ENCODE measurements around the gene KRTAP2-2. TPM values are rescaled to one million over a fixed set of nuclear protein-coding genes. Genes with fewer than 3 reads are reported as not detected.

KRTAP2-2 gene, protein sequence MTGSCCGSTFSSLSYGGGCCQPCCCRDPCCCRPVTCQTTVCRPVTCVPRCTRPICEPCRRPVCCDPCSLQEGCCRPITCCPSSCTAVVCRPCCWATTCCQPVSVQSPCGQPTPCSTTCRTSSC
- total RNA-seq: not detected

DNA sequence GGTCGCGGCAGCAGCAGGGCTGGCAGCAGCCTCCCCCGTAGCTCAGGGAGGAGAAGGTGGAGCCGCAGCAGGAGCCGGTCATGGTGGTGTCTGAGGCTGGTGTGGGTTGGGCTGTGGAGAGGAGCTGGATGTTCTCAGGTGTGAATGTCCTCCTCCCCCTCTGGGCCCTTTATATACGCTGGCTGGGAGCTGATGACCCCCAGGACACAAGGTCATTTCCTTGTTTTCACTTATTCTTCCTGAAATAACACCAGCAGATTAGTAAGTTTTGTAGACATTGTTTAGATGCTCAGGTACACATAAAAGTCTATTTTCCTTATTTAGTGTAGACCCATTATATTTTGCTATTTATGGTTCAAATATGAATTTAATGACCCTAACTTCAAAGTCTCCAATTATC, at the start of gene KRTAP2-2:
Gene KRTAP2-2, minus strand, starts transcription at position 101 of the 400 bp plus-strand sequence. Its CDS starts 19 bp downstream, at position 82.

DNA sequence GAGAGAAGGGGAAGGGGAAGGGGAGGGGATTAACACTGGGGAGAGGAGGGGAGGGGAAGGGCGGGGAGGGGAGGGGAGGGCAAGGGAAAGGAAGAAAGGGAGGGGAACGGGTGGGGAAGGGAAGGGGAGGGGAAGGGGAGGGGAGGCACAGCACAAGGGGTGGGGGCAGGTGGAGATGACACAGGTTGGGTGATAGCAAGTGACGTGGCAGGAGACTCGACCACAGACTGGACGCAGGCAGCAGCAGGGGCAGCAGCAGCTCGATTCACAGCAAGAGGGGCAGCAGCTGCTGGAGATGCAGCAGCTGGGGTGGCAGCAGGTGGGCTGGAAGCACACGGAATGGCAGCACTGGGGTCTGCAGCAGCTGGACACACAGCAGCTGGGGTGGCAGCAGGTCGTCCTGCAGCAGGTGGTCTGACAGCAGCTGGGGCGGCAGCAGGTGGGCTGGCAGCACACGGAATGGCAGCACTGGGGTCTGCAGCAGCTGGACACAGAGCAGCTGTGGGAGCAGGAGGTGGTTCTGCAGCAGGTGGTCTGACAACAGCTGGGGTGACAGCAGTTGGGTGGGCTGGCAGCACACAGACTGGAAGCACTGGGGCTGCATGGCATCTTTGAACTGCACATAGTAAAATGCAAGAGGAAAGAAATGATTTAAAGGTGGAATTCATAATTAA, 46.7 kb upstream of the KRTAP2-2 start, which contains the start of gene KRTAP4-16:
Gene KRTAP4-16, minus strand, starts transcription at position 624 of the 674 bp plus-strand sequence. Its CDS starts 0 bp downstream, at position 624.

DNA sequence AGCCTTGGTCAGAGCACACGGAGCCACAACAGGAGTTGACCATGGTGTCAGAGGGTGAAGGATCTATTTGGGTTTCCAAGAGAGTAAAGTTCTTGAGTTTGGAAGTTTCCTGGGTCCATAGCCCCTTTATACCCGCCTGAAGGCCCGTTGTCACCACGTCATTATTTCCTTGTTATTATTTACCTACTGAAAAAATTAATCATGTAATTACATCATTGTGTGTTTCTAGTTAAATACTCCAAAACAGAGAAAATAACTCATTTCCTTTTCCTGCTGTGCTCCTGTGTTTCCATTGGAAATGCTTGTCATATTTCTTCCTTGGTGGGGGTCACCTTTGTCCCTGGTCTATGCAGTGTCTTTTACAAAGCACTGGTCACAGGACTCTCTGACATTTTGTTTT, 43.0 kb upstream of the KRTAP2-2 start, which contains the start of gene KRTAP4-8:
Gene KRTAP4-8, minus strand, starts transcription at position 101 of the 400 bp plus-strand sequence. Its CDS starts 58 bp downstream, at position 43.

DNA sequence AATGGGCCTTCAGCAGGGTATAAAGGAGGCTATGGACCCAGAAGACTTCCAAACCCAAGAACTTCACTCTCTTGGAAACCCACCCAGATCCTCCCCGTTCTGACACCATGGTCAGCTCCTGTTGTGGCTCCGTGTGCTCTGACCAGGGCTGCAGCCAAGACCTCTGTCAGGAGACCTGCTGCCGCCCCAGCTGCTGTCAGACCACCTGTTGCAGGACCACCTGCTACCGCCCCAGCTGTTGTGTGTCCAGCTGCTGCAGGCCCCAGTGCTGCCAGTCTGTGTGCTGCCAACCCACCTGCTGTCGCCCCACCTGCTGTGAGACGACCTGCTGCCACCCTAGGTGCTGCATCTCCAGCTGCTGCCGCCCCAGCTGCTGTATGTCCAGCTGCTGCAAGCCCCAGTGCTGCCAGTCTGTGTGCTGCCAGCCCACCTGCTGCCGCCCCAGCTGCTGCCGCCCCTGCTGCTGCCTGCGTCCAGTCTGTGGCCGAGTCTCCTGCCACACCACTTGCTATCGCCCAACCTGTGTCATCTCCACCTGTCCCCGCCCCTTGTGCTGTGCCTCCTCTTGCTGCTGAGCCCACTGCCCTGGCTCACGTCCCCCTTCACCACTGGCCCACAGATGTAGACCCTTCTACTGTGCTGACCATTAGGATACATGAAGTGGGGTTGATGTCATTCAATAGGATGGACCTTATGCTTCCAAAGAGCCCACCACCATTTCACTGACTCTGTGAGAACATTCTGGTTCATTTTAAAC, 29.2 kb upstream of the KRTAP2-2 start, which contains the start of gene KRTAP4-7:
Gene KRTAP4-7, plus strand, starts transcription at position 51 of the 757 bp plus-strand sequence. Its CDS starts 57 bp downstream, at position 108.

DNA sequence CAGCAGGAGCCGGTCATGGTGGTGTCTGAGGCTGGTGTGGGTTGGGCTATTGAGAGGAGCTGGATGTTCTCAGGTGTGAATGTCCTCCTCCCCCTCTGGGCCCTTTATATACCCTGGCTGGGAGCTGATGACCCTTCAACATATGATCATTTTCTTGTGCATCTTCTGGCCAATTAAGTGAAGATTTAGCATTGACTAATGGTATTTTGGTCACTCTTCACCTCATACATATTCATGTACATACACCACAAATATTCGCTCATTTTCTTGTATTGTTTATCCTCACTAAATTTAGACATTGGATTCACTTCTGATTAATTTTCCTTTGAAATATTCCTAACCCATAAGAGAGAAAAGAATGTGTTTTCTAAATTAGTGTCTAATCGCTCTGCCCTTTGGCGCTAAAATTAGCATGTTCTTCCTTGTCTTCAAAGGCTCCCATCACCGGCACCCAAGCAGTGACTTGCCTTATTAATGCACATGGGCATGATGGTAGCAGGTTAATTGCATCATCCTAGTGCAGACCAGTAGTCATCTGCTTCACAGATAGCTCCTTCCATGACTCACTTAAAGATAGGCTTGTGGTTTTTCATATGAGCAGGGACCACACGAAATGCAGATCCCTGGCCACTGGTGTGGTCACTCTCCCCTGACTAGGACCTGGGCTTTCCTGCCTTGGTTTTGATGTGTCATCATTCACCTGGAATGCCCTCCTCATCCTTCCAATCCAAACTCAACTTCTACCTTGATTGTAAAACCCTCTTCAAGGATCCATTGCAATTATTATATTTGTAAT, 11.0 kb upstream of the KRTAP2-2 start, which contains the start of gene KRTAP2-4:
Gene KRTAP2-4, minus strand, starts transcription at position 51 of the 796 bp plus-strand sequence. Its CDS starts 34 bp downstream, at position 17.

DNA sequence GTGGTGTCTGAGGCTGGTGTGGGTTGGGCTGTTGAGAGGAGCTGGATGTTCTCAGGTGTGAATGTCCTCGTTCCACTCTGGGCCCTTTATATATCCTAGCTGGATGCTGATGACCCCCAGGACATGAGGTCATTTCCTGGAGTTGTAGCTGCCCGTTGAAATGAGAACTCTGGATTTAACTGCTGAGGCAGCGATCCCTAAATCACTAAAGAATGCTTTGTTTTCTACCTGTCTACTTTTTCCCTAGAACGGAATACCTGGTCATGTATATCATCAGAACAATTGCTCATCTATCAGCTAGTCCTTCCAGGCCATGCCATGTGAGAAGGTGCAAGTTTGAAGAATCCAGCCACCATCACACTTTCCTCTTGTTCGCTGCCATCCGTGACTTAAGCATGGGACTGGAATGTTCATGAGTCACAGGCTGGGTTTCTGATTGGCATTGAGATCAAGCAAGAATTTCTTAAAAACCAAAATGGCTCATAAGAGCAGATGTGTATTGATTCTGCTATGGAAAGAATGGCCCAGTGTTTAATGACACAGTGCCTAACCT, 5.1 kb upstream of the KRTAP2-2 start, which contains the start of gene KRTAP2-3:
Gene KRTAP2-3, minus strand, starts transcription at position 63 of the 553 bp plus-strand sequence. CDS start 64 bp downstream, outside the sequence.

DNA sequence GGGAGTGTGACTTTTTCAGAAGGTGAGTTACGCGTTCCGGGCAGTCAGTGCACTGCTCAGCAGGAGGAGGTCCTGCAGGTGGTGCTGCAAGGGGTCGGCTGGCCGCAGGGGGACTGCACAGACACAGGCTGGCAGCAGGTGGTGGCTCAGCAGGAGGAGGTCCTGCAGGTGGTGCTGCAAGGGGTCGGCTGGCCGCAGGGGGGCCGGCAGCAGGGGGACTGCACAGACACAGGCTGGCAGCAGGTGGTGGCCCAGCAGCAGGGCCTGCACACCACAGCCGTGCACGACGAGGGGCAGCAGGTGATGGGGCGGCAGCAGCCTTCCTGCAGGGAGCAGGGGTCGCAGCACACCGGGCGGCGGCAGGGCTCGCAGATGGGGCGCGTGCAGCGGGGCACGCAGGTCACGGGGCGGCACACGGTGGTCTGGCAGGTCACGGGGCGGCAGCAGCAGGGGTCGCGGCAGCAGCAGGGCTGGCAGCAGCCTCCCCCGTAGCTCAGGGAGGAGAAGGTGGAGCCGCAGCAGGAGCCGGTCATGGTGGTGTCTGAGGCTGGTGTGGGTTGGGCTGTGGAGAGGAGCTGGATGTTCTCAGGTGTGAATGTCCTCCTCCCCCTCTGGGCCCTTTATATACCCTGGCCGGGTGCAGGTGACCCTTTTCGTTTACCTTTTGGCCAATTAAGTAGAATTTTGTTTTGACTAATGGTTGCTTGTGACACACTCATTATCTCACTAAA, 8.1 kb downstream of the KRTAP2-2 start, which contains the start of gene KRTAP2-1:
Gene KRTAP2-1, minus strand, starts transcription at position 582 of the 731 bp plus-strand sequence. Its CDS starts 49 bp downstream, at position 533.

DNA sequence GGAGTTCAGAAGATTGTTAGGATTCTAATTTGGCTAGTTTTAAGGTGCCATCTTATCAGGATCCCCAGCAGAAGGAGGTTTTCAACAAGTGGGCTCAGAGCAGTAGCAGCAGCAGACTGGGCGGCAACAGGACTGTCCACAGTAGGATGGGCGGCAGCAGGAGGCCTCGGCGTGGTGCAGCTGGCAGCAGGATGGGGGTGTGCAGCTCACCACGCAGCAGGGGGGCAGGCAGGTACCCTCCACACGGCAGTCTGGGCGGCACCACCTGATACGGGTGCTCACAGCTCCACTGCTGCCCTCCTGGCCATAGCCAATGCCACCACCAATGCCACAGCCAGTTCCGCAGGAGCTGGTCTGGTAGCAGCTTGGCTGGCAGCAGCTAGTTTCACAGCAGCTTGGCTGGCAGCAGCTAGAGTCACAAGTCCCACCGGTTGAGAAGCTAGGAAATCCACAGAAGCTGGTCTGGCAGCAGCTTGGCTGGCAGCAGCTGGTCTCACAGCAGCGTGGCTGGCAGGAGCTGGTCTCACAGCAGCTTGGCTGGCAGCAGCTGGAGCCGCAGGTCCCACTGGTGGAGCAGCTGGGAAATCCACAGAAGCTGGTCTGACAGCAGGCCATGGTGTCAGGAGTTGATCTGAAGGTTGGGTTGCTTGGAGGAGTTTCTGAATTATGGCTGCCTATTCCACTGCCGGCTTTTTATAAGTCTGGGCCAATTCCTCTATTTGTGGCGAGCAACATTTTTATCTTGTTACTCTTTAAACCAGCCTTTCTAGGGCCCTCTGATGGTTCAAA, 14.1 kb downstream of the KRTAP2-2 start, which contains the start of gene KRTAP1-1:
Gene KRTAP1-1, minus strand, starts transcription at position 668 of the 789 bp plus-strand sequence. Its CDS starts 53 bp downstream, at position 615.

DNA sequence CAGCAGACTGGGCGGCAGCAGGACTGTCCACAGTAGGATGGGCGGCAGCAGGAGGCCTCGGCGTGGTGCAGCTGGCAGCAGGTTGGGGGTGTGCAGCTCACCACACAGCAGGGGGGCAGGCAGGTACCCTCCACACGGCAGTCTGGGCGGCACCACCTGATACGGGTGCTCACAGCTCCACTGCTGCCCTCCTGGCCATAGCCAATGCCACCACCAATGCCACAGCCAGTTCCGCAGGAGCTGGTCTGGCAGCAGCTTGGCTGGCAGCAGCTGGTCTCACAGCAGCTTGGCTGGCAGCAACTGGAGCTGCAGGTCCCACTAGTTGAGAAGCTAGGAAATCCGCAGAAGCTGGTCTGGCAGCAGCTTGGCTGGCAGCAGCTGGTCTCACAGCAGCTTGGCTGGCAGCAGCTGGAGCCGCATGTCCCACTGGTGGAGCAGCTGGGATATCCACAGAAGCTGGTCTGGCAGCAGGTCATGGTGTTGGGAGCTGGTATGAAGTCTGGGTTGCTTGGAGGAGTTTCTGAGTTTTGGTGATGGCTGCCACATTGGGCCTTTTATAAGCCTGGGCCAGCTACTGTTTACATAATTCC, 20.6 kb downstream of the KRTAP2-2 start, which contains the start of gene KRTAP1-3:
Gene KRTAP1-3, minus strand, starts transcription at position 529 of the 590 bp plus-strand sequence. Its CDS starts 53 bp downstream, at position 476.

DNA sequence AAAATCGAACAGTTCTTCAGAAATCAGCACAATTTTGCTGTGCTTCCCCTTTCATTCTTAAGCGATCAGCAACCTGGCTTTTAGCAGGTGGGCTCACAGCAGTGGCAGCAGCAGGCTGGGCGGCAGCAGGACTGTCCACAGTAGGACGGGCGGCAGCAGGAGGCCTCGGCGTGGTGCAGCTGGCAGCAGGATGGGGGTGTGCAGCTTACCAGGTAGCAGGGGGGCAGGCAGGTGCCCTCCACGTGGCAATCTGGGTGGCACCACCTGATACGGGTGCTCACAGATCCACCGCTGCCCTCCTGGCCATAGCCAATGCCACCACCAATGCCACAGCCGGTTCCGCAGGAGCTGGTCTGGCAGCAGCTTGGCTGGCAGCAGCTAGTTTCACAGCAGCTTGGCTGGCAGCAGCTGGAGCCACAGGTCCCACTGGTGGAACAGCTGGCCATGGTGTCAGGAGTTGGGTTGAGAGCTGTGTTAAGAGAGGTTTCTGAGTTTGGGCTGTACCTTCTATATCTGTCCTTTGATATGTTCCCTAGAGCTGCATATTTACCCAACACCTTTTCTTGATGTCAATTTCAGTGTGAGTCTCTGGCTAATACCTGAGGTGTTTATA, 25.3 kb downstream of the KRTAP2-2 start, which contains the start of gene KRTAP1-4:
Gene KRTAP1-4, minus strand, starts transcription at position 563 of the 613 bp plus-strand sequence. Its CDS starts 117 bp downstream, at position 446.

DNA sequence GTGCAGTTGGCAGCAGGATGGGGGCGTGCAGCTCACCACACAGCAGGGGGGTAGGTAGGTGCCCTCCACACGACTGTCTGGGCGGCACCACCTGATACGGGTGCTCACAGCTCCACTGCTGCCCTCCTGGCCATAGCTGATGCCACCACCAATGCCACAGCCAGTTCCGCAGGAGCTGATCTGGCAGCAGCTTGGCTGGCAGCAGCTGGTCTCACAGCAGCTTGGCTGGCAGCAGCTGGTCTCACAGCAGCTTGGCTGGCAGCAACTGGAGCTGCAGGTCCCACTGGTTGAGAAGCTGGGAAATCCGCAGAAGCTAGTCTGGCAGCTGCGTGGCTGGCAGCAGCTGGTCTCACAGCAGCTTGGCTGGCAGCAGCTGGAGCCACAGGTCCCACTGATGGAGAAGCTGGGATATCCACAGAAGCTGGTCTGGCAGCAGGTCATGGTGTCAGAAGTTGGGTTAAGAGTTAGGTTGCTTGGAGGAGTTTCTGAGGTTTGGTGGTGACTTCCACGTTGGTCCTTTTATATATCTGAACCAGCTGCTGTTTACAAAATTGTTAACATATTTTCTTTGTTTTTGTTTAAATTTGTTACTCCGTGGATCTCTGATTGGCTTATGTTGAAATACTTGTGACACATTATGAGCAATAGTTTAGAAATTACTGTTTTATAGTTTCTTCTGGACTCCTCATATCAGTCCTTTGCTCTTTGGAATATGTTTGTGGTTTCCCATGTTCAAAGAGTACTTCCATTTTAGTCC, 28.1 kb downstream of the KRTAP2-2 start, which contains the start of gene KRTAP1-5:
Gene KRTAP1-5, minus strand, starts transcription at position 494 of the 757 bp plus-strand sequence. Its CDS starts 53 bp downstream, at position 441.

DNA sequence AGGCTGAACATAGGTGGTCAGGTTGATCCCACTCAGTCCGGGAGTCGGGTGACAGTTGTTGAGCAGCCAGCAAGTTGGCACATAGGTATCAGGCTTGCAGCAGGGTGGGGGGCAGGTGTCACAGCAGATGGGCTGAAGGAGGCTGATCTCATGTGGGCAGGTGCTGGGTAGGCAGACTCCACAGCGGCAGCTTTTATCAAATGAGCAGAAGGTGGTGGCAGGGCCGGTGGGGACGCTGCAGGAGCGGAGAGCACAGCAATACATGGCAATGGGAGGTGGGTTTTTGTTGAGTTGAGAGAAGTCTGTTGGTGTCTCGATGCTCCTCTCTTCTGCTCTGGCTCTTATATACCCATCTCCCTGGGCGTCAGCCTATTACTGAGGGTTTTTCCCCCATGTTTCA, 46.2 kb downstream of the KRTAP2-2 start, which contains the start of gene KRTAP3-1:
Gene KRTAP3-1, minus strand, starts transcription at position 318 of the 400 bp plus-strand sequence. Its CDS starts 54 bp downstream, at position 264.

Small RNA genes within 50 kb of the gene (small RNA-seq; reads per million reads assigned to genes)
- gene KRTAP3-4P (ENCODE audit: low replicate concordance): not detected

Other genes with a start within 250 kb of the KRTAP2-2 start
- 6.9 TPM for gene KRT10, start 232.6 kb downstream of the KRTAP2-2 start, total RNA-seq
- not detected for gene KRT12, start 188.0 kb downstream of the KRTAP2-2 start, total RNA-seq
- 0.23 TPM for gene KRT20, start 170.0 kb downstream of the KRTAP2-2 start, total RNA-seq
- gene KRT23, start 117.6 kb downstream of the KRTAP2-2 start, total RNA-seq: 1.3 TPM
- 0.18 TPM for gene KRT39, start 88.3 kb downstream of the KRTAP2-2 start, total RNA-seq
- 0.23 TPM for gene KRT40, start 70.9 kb downstream of the KRTAP2-2 start, total RNA-seq
- gene KRTAP3-3, start 61.1 kb downstream of the KRTAP2-2 start, total RNA-seq: not detected
- gene KRTAP3-2, start 55.3 kb downstream of the KRTAP2-2 start, total RNA-seq: not detected
- gene KRTAP3-1, start 46.1 kb downstream of the KRTAP2-2 start, total RNA-seq: not detected
- gene KRTAP1-5, start 28.0 kb downstream of the KRTAP2-2 start, total RNA-seq: not detected
- gene KRTAP1-4, start 25.0 kb downstream of the KRTAP2-2 start, total RNA-seq: not detected
- not detected for gene KRTAP1-3, start 20.4 kb downstream of the KRTAP2-2 start, total RNA-seq
- not detected for gene KRTAP1-1, start 13.8 kb downstream of the KRTAP2-2 start, total RNA-seq
- not detected for gene KRTAP2-1, start 7.9 kb downstream of the KRTAP2-2 start, total RNA-seq
- not detected for gene KRTAP2-3, start 4.9 kb upstream of the KRTAP2-2 start, total RNA-seq
- gene KRTAP2-4, start 10.6 kb upstream of the KRTAP2-2 start, total RNA-seq: not detected
- not detected for gene KRTAP4-7, start 28.9 kb upstream of the KRTAP2-2 start, total RNA-seq
- gene KRTAP4-8, start 42.9 kb upstream of the KRTAP2-2 start, total RNA-seq: not detected
- gene KRTAP4-16, start 47.0 kb upstream of the KRTAP2-2 start, total RNA-seq: not detected
- not detected for gene KRTAP4-9, start 50.2 kb upstream of the KRTAP2-2 start, total RNA-seq
- gene KRTAP4-11, start 63.1 kb upstream of the KRTAP2-2 start, total RNA-seq: not detected
- gene KRTAP4-12, start 69.0 kb upstream of the KRTAP2-2 start, total RNA-seq: not detected
- not detected for gene KRTAP4-6, start 85.3 kb upstream of the KRTAP2-2 start, total RNA-seq
- gene KRTAP4-5, start 94.6 kb upstream of the KRTAP2-2 start, total RNA-seq: not detected
- gene KRTAP4-4, start 105.5 kb upstream of the KRTAP2-2 start, total RNA-seq: not detected
- gene KRTAP4-3, start 113.0 kb upstream of the KRTAP2-2 start, total RNA-seq: not detected
- gene KRTAP4-2, start 123.0 kb upstream of the KRTAP2-2 start, total RNA-seq: not detected
- gene KRTAP4-1, start 129.7 kb upstream of the KRTAP2-2 start, total RNA-seq: not detected
- gene KRTAP9-1, start 134.7 kb upstream of the KRTAP2-2 start, total RNA-seq: not detected
- not detected for gene KRTAP9-2, start 171.4 kb upstream of the KRTAP2-2 start, total RNA-seq
- gene KRTAP9-3, start 177.2 kb upstream of the KRTAP2-2 start, total RNA-seq: not detected
- not detected for gene KRTAP9-8, start 182.8 kb upstream of the KRTAP2-2 start, total RNA-seq
- gene KRTAP9-4, start 194.5 kb upstream of the KRTAP2-2 start, total RNA-seq: not detected
- gene KRTAP9-9, start 200.2 kb upstream of the KRTAP2-2 start, total RNA-seq: not detected
- not detected for gene KRTAP9-6, start 210.1 kb upstream of the KRTAP2-2 start, total RNA-seq
- gene KRTAP9-7, start 220.5 kb upstream of the KRTAP2-2 start, total RNA-seq: not detected
- not detected for gene KRTAP29-1, start 247.6 kb upstream of the KRTAP2-2 start, total RNA-seq